HL-60 (cell line): ENCODE data around the gene C20orf144.

Experiments used
- DNase-seq, 2 experiments: peaks; one replicate each; pipeline ENCODE4 v3.0.0-alpha.2; 2010 to 2020; ENCODE audit warnings: low read depth in 1 of 2, low spot score in 1 of 2
- H3K27ac ChIP-seq: fragments of 250-450 bp; sonication (Bioruptor Pico); replicated peaks from 2 replicates; pipeline ENCODE4 v1.5.1; 2020; ENCODE audit warnings: mild to moderate bottlenecking, moderate library complexity
- H3K27me3 ChIP-seq: fragments of 250-450 bp; sonication (Bioruptor Pico); 2 replicates; pipeline ENCODE4 v1.5.1; 2021; ENCODE audit warnings: mild to moderate bottlenecking, moderate library complexity; ENCODE audit not compliant: insufficient read depth, poor library complexity, severe bottlenecking
- H3K4me3 ChIP-seq: replicated peaks from 2 replicates; pipeline ENCODE4 v1.5.1; 2011; ENCODE audit warnings: mild to moderate bottlenecking, control low read depth, low read length; ENCODE audit not compliant: insufficient read depth
- GABPA ChIP-seq: IDR thresholded peaks from 2 replicates; pipeline ENCODE4 v1.6.1; 2012; ENCODE audit warnings: low read depth
- POLR2AphosphoS5 ChIP-seq: IDR thresholded peaks from 2 replicates; pipeline ENCODE4 v1.6.1; 2012; ENCODE audit warnings: low read depth
- SPI1 ChIP-seq: IDR thresholded peaks from 2 replicates; pipeline ENCODE4 v1.6.1; 2012; ENCODE audit warnings: low read depth, mild to moderate bottlenecking, borderline replicate concordance
- TF ChIP-seq, protein P1 (sequence below): IDR thresholded peaks from one replicate; pipeline ENCODE4 v1.5.1; 2011; ENCODE audit warnings: low read length, control low read depth, inconsistent platforms; ENCODE audit not compliant: insufficient read depth
- TF ChIP-seq, protein P2 (sequence below): IDR thresholded peaks from 2 replicates; pipeline ENCODE4 v1.6.1; 2012; ENCODE audit warnings: low read depth; ENCODE audit not compliant: insufficient replicate concordance

The C20orf144 gene

DNA sequence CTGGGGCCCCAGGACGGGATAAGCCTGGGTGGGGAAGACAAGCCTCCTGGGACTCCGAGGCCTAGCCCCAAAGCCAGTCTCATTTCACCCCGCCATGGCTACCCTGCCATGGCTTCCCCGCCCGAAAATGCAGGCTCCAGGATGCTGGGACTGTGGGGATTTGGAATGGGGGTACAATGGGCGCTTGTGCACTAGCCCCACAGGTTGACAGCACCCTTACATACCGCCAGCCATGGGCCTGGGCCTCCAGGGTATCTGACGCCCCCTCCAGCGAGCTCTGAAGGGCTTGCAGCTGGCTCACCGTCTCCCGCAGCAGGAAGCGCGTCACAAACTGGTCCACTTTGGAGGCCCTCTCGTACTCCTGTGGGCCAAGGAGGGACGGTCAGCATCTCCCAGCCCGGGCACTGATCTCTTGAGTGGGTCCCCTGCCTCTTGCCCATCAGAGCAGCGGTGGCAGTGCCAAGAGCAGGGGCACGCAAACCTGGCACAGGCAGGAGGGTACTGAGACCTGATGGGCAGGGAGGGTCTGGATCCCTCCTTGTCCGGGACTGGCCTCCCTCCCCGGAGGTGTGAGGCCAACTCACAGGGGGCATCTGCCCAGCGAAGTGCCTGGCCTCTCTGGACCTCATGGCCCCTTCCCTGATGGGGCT lies 2.0 kb upstream of the C20orf144 start:
- DNase-seq, result no peak
- Histone ChIP-seq H3K4me3 (no peak overlapping the region), H3K27ac (no peak overlapping the region), H3K27me3 (no peaks in the 10 kb centered on the region)
- TF ChIP-seq, protein P1, sequence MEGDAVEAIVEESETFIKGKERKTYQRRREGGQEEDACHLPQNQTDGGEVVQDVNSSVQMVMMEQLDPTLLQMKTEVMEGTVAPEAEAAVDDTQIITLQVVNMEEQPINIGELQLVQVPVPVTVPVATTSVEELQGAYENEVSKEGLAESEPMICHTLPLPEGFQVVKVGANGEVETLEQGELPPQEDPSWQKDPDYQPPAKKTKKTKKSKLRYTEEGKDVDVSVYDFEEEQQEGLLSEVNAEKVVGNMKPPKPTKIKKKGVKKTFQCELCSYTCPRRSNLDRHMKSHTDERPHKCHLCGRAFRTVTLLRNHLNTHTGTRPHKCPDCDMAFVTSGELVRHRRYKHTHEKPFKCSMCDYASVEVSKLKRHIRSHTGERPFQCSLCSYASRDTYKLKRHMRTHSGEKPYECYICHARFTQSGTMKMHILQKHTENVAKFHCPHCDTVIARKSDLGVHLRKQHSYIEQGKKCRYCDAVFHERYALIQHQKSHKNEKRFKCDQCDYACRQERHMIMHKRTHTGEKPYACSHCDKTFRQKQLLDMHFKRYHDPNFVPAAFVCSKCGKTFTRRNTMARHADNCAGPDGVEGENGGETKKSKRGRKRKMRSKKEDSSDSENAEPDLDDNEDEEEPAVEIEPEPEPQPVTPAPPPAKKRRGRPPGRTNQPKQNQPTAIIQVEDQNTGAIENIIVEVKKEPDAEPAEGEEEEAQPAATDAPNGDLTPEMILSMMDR, result no peak
- TF ChIP-seq SPI1 (no peak), GABPA (no peak), POLR2AphosphoS5 (no peak)
- TF ChIP-seq, protein P2, sequence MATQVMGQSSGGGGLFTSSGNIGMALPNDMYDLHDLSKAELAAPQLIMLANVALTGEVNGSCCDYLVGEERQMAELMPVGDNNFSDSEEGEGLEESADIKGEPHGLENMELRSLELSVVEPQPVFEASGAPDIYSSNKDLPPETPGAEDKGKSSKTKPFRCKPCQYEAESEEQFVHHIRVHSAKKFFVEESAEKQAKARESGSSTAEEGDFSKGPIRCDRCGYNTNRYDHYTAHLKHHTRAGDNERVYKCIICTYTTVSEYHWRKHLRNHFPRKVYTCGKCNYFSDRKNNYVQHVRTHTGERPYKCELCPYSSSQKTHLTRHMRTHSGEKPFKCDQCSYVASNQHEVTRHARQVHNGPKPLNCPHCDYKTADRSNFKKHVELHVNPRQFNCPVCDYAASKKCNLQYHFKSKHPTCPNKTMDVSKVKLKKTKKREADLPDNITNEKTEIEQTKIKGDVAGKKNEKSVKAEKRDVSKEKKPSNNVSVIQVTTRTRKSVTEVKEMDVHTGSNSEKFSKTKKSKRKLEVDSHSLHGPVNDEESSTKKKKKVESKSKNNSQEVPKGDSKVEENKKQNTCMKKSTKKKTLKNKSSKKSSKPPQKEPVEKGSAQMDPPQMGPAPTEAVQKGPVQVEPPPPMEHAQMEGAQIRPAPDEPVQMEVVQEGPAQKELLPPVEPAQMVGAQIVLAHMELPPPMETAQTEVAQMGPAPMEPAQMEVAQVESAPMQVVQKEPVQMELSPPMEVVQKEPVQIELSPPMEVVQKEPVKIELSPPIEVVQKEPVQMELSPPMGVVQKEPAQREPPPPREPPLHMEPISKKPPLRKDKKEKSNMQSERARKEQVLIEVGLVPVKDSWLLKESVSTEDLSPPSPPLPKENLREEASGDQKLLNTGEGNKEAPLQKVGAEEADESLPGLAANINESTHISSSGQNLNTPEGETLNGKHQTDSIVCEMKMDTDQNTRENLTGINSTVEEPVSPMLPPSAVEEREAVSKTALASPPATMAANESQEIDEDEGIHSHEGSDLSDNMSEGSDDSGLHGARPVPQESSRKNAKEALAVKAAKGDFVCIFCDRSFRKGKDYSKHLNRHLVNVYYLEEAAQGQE, result no peak

DNA sequence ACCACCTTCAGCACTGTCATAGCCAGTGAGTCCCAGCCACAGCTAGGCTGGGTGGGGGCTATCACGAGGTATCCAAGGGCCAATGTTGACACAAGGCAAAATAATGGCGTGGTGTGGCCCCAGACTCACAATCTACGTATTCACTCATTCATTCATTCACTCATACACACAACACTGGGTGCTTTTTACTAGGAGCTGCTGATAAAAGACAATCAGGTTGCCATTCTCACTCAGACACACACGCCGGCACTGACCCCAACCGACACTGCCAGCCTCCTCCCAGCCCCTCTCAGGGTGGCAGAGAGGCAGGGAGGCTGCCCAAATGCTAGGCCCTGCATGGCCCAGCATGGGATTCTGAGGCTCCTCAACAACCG lies 1.5 kb upstream of the C20orf144 start:
- Histone ChIP-seq H3K27me3 (no peaks in the 10 kb centered on the region), H3K4me3 (no peak overlapping the region), H3K27ac (no peak overlapping the region)
- no peak for DNase-seq
- TF ChIP-seq, protein P2, result no peak
- TF ChIP-seq, protein P1, result no peak
- TF ChIP-seq GABPA (no peak), SPI1 (no peak)

DNA sequence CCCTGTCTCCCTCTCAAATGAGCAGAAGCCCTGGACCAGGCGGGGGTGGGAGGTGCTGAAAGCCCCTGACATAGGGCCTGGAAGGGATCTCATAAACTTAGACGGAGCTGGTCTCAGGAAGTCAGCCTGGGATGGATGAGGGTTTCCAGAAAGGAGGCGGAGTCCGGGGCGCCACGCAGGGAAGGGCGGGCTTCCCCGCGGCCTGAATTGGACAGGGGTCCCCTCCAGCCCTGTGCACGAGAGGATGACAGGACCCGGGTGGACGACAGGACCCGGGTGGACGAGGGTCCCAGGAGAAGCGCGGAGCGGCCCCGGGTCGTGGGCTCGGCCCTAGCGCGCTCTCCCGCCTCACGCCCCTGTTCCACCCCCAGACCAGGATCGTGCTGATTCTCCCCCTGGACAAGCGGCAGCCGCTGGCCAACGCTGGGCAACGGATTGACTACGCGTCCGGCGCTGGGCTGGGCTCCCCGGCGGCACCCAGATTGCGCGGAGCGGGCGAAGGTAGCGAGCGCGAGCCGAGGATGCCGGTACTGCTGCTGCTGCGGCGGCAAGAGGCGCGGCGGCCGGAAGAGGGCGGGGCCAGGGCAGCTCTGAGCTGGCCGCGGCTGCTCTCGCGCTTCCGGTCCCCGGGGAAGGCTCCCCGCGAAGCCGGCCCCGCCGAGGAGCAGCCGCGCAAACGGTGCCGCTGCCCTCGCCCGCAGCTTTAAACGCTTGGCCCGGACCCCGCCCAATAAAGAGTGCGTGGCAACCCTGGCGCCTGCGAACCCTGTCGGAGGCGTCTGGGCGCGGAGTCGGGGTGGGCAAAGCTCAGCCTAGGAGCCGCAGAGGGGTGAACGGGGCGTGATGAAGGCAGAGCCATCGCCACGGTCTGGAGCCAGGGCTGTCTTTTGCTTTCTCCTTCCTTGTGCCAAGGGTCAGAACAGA lies 1.3 kb downstream of the C20orf144 start:
- H3K27me3 ChIP-seq, result no peaks in the 10 kb centered on the region
- DNase-seq, result peak; percentile 70 to 79
- H3K27ac ChIP-seq, result peak overlapping the region; percentile 75
- H3K4me3 ChIP-seq, result peak overlapping the region; percentile 74
- TF ChIP-seq, protein P2, result no peak
- TF ChIP-seq, protein P1, result no peak
- TF ChIP-seq GABPA, result peak; percentile 86
- TF ChIP-seq SPI1, result no peak
- peak; percentile 46; the same call in 1 of the 2 replicates for TF ChIP-seq POLR2AphosphoS5
